BLaER1 (cell line): ENCODE data around the gene DNAH2.

ENCODE experiments used
- H3K27ac ChIP-seq: shearing (Covaris generic); formaldehyde crosslinking; 2 replicates; pipeline ENCODE4 v1.8.1; 2022
- H3K27me3 ChIP-seq: shearing (Covaris generic); formaldehyde crosslinking; 2 replicates; pipeline ENCODE4 v1.8.1; 2022
- H3K36me3 ChIP-seq: shearing (Covaris generic); formaldehyde crosslinking; 2 replicates; pipeline ENCODE4 v1.8.1; 2022
- H3K4me1 ChIP-seq: shearing (Covaris generic); formaldehyde crosslinking; 2 replicates; pipeline ENCODE4 v1.8.1; 2022
- H3K4me2 ChIP-seq: shearing (Covaris generic); formaldehyde crosslinking; 2 replicates; pipeline ENCODE4 v1.8.1; 2022
- H3K4me3 ChIP-seq: shearing (Covaris generic); formaldehyde crosslinking; 2 replicates; pipeline ENCODE4 v1.8.1; 2022
- H3K9ac ChIP-seq: shearing (Covaris generic); formaldehyde crosslinking; 2 replicates; pipeline ENCODE4 v1.8.1; 2022
- H3K9me3 ChIP-seq: shearing (Covaris generic); formaldehyde crosslinking; 2 replicates; pipeline ENCODE4 v1.8.1; 2022
- H4K20me1 ChIP-seq: shearing (Covaris generic); formaldehyde crosslinking; 2 replicates; pipeline ENCODE4 v1.8.1; 2022
- Cebpa-rat ChIP-seq: shearing (Covaris generic); IDR thresholded peaks from 2 replicates; pipeline ENCODE4 v1.8.1; 2022

DNAH2 gene

DNA sequence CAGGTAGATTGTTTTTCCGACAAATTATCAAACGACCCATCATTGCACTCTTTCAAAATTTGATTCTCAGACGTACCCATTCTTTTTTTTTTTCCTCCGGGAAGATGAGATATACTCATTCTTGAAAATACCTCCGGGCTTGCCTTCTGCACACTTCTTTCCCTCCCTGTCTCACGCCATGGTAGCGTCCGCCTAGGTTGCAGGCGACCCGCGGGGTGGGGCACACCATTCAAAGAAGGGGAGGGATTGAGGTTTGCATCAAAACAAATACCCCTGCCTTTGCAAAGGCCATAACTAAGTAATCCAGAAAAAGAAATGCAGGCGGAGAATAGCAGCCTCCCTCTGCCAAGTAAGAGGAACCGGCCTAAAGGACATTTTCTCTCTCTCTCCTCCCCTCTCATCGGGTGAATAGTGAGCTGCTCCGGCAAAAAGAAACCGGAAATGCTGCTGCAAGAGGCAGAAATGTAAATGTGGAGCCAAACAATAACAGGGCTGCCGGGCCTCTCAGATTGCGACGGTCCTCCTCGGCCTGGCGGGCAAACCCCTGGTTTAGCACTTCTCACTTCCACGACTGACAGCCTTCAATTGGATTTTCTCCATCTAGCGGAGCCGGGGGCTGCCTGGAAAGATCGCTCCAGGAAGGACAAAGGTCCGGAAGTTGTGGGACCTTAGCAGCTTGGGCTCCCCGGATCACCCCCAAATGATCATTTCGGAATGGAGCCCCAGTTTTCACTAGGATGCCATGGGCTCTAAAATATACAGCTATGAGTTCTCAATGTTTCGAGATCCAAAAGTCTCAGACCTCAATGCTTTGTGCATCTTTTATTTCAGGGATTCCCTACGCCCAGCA is 31.1 kb upstream of the DNAH2 start:
- Histone ChIP-seq H3K4me3 (peak overlapping the region; percentile 99), H3K9ac (peak overlapping the region; percentile 99), H3K27ac (peak overlapping the region; percentile 99), H3K27me3 (no peaks in the 10 kb centered on the region), H3K9me3 (no peaks in the 10 kb centered on the region), H4K20me1 (peaks cover 45% of the 10 kb centered on the region), H3K4me1 (peaks cover 38% of the 10 kb centered on the region), H3K4me2 (peak overlapping the region; percentile 92), H3K36me3 (peaks cover 37% of the 10 kb centered on the region)
- no peak for TF ChIP-seq Cebpa-rat

DNA sequence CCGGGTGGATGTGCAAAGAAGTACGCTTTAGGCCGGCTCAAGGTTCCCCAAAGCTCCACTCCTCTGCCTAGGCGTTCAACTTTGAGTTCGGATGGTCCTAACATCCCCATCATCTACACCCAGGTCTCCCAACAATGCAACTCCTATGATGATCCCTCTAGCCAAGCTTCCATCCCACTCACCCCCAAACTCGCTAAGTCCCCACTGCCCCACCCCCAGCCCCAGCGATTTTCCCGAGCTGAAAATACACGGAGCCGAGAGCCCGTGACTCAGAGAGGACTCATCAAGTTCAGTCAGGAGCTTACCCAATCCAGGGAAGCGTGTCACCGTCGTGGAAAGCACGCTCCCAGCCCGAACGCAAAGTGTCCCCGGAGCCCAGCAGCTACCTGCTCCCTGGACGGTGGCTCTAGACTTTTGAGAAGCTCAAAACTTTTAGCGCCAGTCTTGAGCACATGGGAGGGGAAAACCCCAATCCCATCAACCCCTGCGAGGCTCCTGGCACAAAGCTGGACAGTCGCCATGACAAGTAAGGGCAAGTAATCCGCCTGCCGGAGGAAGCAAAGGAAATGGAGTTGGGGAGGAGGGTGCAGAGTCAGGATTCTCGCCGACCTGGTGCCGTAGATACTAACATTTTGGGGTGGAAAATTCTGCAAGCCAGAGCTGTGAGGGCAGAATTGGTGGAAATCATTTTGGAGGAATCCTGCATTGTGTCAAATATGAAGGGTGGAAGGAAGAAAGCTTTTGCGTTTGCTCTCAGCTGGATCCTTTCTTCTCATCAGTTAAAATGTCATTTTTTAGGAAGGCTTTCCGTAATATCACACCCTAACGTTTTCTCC is 30.3 kb upstream of the DNAH2 start, which contains the start of gene TP53:
Gene TP53 (minus strand): TSS at position 419 of the 836 bp plus-strand sequence. CDS start 10,896 bp downstream, outside the sequence.
- Histone ChIP-seq H3K4me2 (peak within 1 kb of the TSS; percentile 92), H3K9me3 (no peaks in the 10 kb centered on the region), H3K4me3 (peak within 1 kb of the TSS; percentile 99), H3K36me3 (peaks cover 44% of the 10 kb centered on the region), H3K4me1 (peaks cover 38% of the 10 kb centered on the region), H3K9ac (peak within 1 kb of the TSS; percentile 99), H3K27me3 (no peaks in the 10 kb centered on the region), H4K20me1 (peaks cover 36% of the 10 kb centered on the region), H3K27ac (peak within 1 kb of the TSS; percentile 99)
- TF ChIP-seq Cebpa-rat: no peak

DNA sequence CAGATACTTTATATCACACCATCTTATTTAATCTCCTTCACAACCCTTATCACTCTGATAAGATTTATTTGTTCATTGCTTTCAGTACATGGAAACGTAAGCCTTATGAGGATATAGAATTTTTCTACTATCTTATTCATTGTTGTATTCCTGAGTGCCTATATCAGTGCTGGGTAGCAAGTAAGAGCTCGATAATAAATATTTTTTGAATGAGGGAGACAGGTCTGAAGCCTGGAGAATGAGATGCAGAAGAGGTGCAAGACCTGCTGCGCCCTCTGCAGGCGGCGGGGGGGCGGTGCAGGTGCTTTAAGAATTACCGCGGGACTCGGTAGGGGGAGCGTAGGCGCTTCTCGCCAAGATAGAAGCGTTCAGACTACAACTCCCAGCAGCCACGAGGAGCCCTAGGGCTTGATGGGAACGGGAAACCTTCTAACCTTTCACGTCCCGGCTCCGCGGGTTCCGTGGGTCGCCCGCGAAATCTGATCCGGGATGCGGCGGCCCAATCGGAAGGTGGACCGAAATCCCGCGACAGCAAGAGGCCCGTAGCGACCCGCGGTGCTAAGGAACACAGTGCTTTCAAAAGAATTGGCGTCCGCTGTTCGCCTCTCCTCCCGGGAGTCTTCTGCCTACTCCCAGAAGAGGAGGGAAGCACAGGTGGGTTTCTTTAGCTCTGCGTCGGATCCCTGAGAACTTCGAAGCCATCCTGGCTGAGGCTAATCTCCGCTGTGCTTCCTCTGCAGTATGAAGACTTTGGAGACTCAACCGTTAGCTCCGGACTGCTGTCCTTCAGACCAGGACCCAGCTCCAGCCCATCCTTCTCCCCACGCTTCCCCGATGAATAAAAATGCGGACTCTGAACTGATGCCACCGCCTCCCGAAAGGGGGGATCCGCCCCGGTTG is 29.4 kb upstream of the DNAH2 start, which contains the start of gene WRAP53:
Gene WRAP53 (plus strand): TSS at position 570 of the 900 bp plus-strand sequence. CDS start 172 bp downstream, at position 742.
- no peak for TF ChIP-seq Cebpa-rat
- H3K9me3 ChIP-seq: no peaks in the 10 kb centered on the region
- peak within 1 kb of the TSS; percentile 92 for H3K4me2 ChIP-seq
- peak within 1 kb of the TSS; percentile 99 for H3K27ac ChIP-seq
- peaks cover 38% of the 10 kb centered on the region for H3K4me1 ChIP-seq
- peak within 1 kb of the TSS; percentile 99 for H3K4me3 ChIP-seq
- H3K36me3 ChIP-seq: peaks cover 43% of the 10 kb centered on the region
- H3K9ac ChIP-seq: peak within 1 kb of the TSS; percentile 99
- peaks cover 28% of the 10 kb centered on the region for H4K20me1 ChIP-seq
- no peaks in the 10 kb centered on the region for H3K27me3 ChIP-seq

DNA sequence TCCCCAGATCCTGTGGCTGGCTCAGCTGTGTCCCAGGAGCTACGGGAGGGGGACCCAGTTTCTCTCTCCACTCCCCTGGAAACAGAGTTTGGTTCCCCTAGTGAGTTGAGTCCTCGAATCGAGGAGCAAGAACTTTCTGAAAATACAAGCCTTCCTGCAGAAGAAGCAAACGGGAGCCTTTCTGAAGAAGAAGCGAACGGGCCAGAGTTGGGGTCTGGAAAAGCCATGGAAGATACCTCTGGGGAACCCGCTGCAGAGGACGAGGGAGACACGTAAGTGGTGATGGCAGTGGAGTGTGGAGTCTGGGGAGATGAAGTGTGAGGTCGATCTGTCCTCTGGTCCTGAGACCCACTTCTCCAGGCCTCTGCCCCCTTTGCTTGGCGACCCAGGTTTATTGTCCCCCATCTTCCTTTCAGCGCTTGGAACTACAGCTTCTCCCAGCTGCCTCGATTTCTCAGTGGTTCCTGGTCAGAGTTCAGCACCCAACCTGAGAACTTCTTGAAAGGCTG is 28.7 kb upstream of the DNAH2 start:
- Histone ChIP-seq H3K9me3 (no peaks in the 10 kb centered on the region), H3K4me1 (peaks cover 42% of the 10 kb centered on the region), H3K36me3 (peaks cover 43% of the 10 kb centered on the region), H3K27me3 (no peaks in the 10 kb centered on the region), H4K20me1 (peaks cover 21% of the 10 kb centered on the region), H3K9ac (peak overlapping the region; percentile 99), H3K4me3 (peak overlapping the region; percentile 99), H3K4me2 (peak overlapping the region; percentile 92), H3K27ac (peak overlapping the region; percentile 71)
- no peak for TF ChIP-seq Cebpa-rat

DNA sequence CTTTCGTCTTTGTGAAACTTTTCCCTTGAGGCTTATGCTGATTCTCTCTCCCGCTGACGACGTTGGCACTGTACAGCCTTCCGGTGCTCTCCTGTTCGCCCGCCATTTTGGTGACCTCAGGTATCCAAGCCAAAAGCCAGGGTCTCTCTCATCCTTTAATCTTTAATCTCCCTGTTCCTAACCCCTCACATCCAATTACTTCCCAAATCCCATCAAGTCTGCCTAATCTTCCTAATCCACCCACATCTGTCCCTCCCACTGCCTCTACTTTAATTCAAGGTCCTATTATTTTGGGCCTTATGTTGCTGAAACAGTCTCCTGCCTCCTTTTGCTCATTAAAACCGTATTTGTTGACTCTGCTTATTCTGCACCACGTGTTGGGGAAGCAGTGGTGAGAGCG is 22.0 kb upstream of the DNAH2 start:
- Histone ChIP-seq H3K27me3 (no peaks in the 10 kb centered on the region), H3K4me2 (no peak overlapping the region), H3K4me1 (peaks cover 13% of the 10 kb centered on the region), H3K4me3 (no peak overlapping the region), H3K9me3 (no peaks in the 10 kb centered on the region), H3K27ac (no peak overlapping the region), H4K20me1 (no peaks in the 10 kb centered on the region), H3K36me3 (peaks cover 84% of the 10 kb centered on the region), H3K9ac (no peak overlapping the region)
- TF ChIP-seq Cebpa-rat: no peak

DNA sequence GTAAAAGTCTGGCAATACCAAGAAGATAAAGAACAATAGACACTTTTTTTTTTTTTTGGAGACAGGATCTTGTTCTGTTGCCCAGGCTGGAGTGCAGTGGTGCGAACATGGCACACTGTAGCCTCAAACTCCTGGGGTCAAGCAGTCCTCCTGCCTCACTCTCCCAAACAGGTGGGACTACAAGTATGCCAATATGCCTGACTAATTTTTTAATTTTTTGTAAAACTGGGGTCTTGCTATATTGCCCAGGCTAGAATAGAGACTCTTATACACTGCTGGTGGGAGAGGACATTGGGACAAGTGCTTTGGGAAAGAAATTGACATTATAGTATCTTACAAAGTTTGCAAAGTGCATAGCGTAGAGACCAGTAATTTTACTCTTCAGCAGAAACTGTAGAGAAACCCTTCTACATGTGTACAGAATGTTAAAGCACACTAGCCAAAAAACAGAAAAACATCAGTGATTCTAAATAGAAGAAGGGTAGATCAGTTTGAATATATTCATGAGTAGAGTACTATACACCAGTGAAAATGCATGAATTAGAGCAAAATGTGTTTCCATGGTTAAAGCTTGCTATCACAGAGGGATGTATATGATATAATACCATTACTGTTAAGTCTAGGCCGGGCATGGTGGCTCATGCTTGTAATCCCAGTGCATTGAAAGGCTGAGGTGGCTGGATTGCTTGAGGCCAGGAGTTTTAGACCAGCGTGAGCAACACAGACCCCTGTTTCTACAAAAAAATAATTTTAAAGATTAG is 19.5 kb upstream of the DNAH2 start:
- Histone ChIP-seq H3K9me3 (no peaks in the 10 kb centered on the region), H3K4me3 (no peak overlapping the region), H3K9ac (no peak overlapping the region), H4K20me1 (peaks cover 18% of the 10 kb centered on the region; the same call in 1 of the 2 replicates), H3K4me2 (no peak overlapping the region), H3K36me3 (peaks cover 86% of the 10 kb centered on the region), H3K27ac (no peak overlapping the region), H3K4me1 (peaks cover 11% of the 10 kb centered on the region), H3K27me3 (peaks cover 5% of the 10 kb centered on the region)
- no peak for TF ChIP-seq Cebpa-rat

DNA sequence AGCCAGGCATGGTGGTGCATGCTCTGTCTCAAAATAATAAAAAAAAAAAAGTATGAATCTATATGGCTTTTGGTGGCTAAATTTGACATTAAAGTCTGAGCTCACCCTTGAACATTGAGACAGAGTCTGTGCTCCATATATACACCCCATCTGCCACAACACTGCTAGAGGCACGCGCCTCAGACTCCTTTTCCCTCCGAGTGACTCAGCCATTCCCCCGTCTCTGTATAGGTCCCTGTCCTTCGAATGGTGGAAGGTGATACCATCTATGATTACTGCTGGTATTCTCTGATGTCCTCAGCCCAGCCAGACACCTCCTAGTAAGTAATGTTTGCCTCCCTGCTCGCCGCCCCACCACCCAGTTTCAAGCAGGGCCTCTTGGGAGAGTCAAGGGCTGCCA is 17.0 kb upstream of the DNAH2 start:
- Histone ChIP-seq H3K4me1 (peaks cover 11% of the 10 kb centered on the region), H3K27me3 (peaks cover 30% of the 10 kb centered on the region), H3K9ac (no peak overlapping the region), H3K4me2 (no peak overlapping the region), H3K9me3 (no peaks in the 10 kb centered on the region), H3K36me3 (peaks cover 68% of the 10 kb centered on the region), H3K27ac (no peak overlapping the region), H4K20me1 (peaks cover 40% of the 10 kb centered on the region), H3K4me3 (no peak overlapping the region)
- no peak for TF ChIP-seq Cebpa-rat

DNA sequence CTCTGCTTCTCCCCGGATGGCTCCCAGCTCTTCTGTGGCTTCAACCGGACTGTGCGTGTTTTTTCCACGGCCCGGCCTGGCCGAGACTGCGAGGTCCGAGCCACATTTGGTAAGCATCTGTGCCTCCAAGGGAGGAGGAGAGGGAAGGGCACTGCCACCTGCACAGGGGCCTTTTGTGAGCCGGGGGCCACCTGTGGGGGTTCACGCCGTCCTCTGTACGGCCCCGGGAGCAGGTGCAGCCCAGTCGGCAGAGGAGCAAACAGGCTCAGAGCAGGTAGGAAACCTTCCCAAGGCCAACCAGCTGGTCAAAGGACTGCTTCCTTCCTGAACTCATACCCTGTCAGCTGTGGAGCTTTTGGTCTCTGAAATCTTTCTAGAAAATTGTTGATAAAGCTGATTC is 15.9 kb upstream of the DNAH2 start:
- no peak for TF ChIP-seq Cebpa-rat
- H3K9me3 ChIP-seq: no peaks in the 10 kb centered on the region
- no peak overlapping the region for H3K27ac ChIP-seq

More for the DNA sequence above, 15.9 kb upstream of the DNAH2 start:
- peaks cover 18% of the 10 kb centered on the region for H3K4me1 ChIP-seq
- H3K9ac ChIP-seq: no peak overlapping the region
- H3K36me3 ChIP-seq: peaks cover 60% of the 10 kb centered on the region
- peaks cover 42% of the 10 kb centered on the region for H3K27me3 ChIP-seq
- no peak overlapping the region for H3K4me2 ChIP-seq
- H4K20me1 ChIP-seq: peaks cover 52% of the 10 kb centered on the region
- no peak overlapping the region for H3K4me3 ChIP-seq
